GM18861 (cell line): ENCODE data around the gene WDR82.
A peak's percentile ranks its signal among the peaks of the same experiment; 100 is the strongest.

Experiments
- ATAC-seq: cut with Tn5 transposase; IDR thresholded peaks from one replicate; pipeline ENCODE4 v1.9.1; 2021; ENCODE audit not compliant: unreplicated experiment

Gene WDR82, protein sequence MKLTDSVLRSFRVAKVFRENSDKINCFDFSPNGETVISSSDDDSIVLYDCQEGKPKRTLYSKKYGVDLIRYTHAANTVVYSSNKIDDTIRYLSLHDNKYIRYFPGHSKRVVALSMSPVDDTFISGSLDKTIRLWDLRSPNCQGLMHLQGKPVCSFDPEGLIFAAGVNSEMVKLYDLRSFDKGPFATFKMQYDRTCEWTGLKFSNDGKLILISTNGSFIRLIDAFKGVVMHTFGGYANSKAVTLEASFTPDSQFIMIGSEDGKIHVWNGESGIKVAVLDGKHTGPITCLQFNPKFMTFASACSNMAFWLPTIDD

GRCh38 chr3:52278510-52279069, at the start of gene WDR82:
WDR82 (minus strand) TSS chr3:52278649; CDS start chr3:52278361, 288 bp downstream.
- peak; percentile 60 for ATAC-seq

- no peak for ATAC-seq
Measured at GRCh38 chr3:52327486-52328290, 49.2 kb upstream of the WDR82 start.

DNA sequence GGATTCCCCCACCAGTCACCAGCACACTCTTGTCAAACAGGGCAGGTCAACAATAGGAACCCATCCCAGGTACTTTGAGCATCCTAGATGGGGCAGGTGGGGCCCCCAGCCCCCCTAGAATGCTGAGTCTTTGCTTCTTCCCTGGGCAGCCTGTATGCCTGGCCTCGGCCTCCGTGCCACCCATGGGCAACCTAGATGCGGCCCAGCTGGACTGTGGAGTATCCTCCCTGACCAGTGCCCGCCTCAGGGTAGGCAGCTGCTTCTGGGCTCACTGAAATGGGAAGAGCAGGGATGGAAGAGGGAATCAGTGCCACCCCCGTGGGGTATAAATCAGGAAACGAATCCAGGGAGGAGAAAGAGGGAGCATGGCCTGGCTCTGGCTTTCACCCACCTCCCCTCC, 48.5 kb upstream of the WDR82 start:
- no peak for ATAC-seq

GRCh38 chr3:52325686-52326085, 47.2 kb upstream of the WDR82 start:
- no peak for ATAC-seq

- no peak for ATAC-seq
Measured at GRCh38 chr3:52324676-52325075, 46.2 kb upstream of the WDR82 start.

- ATAC-seq, result no peak
Measured at GRCh38 chr3:52323526-52324295, 45.3 kb upstream of the WDR82 start.

- no peak for ATAC-seq
Measured at GRCh38 chr3:52322466-52322865, 44.0 kb upstream of the WDR82 start.

DNA sequence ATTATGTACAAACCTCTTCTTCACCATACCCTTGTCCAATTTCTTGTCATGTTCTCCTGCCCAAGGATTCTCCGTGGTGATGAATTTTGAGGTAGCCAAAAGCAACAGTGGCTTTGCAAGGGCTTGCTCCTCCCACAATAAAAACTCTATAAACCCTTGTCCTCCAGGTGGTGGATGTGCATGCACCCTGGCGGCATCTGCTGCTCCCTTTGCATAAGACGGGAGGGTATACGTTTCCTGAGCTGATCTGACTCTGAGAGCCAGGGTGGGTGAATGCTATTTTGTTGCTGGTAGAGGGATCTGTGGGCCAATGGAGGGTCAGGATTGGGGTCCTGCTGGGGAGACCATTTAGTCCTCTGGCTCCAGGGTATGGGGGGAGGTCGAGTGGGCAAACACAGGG, 43.0 kb upstream of the WDR82 start:
- ATAC-seq, result no peak

DNA sequence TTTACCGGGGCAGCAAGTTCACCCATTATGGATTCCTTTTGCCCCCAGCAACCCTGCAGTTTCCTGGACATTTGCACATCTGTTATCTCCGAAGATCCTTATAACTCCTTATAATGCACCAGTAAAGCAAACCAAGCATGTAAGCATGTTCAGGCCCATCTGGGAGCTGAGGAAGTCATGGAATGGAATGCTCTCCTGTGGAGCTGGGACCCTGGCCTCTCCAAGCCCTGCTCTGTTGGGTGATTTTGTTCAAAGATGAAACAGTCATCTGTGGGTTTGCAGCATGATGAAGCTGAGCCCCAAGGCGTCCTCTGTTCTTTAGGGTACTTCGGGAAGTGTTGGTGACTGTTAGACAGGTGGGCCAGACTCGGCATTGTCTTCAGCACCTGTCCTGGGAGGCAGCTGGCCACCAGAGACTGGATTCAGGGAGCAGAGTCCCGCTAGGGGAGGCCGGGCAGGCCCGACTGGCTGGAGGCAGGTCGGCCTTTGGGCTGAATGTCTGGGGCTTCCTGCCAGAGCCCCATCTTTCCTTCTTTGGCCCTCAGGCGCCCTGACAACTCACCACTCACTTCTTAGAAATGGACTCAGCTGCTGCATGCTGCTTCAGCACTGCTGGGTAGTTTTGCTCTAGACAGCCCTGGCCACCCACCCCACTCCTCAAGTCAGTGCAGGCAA, 41.6 kb upstream of the WDR82 start:
- no peak for ATAC-seq

DNA sequence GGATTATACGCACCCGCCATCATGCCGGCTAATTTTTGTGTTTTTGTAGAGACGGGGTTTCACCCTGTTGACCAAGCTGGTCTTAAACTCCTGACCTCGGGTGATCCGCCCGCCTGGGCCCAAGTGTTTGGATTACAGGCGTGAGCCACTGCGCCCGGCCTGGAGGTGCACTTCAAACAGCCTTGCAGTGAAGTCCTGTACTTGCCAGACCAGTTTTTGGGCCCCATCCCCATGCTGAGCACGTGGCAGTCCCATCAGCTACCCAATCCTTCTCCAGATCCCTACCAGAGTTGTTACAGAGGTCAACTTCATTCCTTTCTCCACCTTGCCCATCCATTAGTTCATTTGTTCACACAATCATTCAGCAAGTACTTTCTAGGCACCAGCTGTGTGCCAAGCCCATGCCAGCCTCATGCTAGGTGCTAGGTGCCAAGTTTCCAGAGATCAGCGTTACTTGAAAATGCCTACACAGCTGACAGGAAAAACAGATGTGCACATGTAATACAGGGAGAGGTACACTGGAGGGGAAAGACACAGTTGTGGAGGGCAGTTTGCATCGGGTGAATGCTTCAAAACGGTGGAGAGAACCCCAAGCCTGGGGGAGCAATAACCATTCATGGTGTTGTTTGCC, 39.9 kb upstream of the WDR82 start:
- ATAC-seq, result no peak

GRCh38 chr3:52317208-52318000, 39.0 kb upstream of the WDR82 start:
- no peak for ATAC-seq

DNA sequence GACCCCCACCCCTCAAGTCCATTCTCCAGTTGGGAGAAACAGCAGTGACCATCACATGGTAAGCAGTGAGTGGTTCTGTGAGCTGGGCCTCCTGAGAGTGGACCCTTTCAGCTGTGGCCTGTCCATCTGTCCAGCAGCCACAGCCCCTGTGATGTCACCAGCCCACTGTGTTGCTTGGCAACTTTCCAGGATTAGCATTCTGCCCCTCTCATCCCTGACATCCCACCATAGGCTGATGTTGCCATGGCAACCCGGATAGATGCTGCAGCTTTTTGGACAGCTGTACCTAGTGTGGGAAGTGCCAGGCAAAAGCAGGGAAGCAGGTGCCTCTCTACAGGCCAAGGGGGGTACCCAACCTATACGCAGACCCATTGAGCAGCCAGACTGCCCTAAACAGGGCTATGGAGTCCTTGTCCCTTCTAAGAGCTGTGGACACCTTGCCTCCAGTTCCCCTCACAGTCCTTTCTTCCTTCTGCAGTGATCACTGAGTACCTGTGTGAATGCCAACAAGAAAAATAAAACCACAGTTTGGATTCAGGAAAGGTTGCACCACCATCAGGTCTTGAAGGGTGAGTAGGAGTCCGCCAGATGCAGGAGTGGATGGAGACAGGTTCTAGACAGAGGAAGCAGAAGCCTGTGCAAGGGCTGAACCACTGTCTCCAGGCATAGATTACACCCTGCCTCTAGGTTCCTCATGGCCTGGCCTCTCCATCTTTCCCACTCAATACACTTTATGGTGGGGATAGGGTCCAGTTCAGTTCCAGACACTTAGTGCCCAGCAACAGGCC, 37.7 kb upstream of the WDR82 start, which contains the start of gene DNAH1:
TSS of gene DNAH1 (plus strand) at position 343 of the 788 bp plus-strand sequence. CDS start 6,124 bp downstream, outside the sequence.
- ATAC-seq, result no peak

- no peak for ATAC-seq
Measured at GRCh38 chr3:52315006-52315405, 36.6 kb upstream of the WDR82 start.

DNA sequence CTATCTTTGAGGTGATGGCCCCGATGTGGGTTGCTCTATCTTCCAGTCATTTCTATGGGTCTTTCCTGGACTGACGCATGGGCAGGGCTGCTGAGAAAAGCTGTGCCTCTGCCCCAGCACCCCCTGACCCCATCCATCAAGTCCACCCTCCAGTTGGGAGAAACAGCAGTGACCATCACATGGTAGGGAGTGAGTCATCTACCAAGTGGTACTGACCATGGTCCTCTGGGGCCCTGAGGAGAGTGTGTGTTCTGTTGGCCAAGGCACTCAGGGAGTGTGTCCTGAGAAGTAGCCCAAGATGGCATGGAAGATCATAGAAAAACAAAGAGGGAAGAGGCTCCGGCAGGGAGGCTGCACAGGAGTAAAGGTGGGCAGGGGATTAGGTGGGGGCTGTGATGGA, 36.0 kb upstream of the WDR82 start:
- ATAC-seq, result no peak

GRCh38 chr3:52313774-52314188, 35.3 kb upstream of the WDR82 start:
- ATAC-seq, result peak; percentile 83

DNA sequence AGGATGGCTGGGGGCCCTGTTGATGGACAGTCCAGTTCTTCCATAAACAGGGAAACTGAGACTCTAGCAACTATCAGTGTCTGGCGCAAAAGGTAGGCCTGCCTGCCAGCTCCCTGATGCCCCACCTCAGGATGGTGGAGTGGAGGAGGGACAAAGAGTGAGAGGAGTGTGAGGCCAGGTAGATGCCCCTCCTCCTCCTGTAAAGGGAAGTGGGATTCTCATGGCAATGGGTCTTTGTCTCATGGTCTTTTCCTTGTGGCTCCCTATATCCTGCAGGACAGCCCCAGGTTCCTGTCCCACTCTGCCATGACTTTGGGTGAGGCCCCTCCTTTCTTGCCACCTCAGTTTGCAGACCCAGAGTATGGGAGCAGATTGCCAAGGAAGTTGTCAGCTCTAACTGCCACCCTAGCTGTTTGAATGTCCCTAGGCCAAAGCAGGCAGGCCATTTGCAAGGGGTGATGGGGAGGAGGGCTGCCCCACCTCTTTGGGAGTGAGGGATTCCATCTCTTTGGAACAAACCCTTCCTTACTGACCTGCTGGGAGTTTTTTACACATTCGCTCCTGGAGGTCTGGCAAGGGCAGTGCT, 34.8 kb upstream of the WDR82 start:
- ATAC-seq, result no peak

- ATAC-seq, result no peak
Measured at GRCh38 chr3:52311576-52312119, 33.2 kb upstream of the WDR82 start.
